ENCODE results near the gene MAPT.
"Not testable (repeated sequence)": the region's sequence is repeated elsewhere in the genome, so short reads cannot be mapped to it uniquely, and the experiment has no call there.

The MAPT gene

GRCh38 chr17:45902892-45903346 is 8.6 kb downstream of the MAPT start:
- peak; percentile 48 for DNase-seq

- no peak for DNase-seq
These were observed 10.5 kb downstream of the MAPT start for GRCh38 chr17:45904866-45905265.

- DNase-seq = no peak
These were observed 11.5 kb downstream of the MAPT start for GRCh38 chr17:45905814-45906213.

- no peak for DNase-seq
These were observed 11.9 kb downstream of the MAPT start for GRCh38 chr17:45906237-45906636.

GRCh38 chr17:45906927-45907622 is 12.7 kb downstream of the MAPT start:
- no peak for DNase-seq

GRCh38 chr17:45907750-45908395 is 13.5 kb downstream of the MAPT start:
- DNase-seq = no peak

- no peak for DNase-seq
These were observed 14.1 kb downstream of the MAPT start for GRCh38 chr17:45908460-45908859.

- DNase-seq = no peak
These were observed 14.6 kb downstream of the MAPT start for GRCh38 chr17:45908935-45909334.

- no peak for DNase-seq
These were observed 16.3 kb downstream of the MAPT start for GRCh38 chr17:45910667-45911066.

GRCh38 chr17:45912319-45912718 is 18.0 kb downstream of the MAPT start:
- no peak for DNase-seq

GRCh38 chr17:45913030-45913429 is 18.7 kb downstream of the MAPT start:
- not testable (repeated sequence) for DNase-seq

- no peak for DNase-seq
These were observed 19.8 kb downstream of the MAPT start for GRCh38 chr17:45914047-45914717.

- DNase-seq = no peak
These were observed 20.9 kb downstream of the MAPT start for GRCh38 chr17:45915263-45915662.

GRCh38 chr17:45917081-45917480 is 22.7 kb downstream of the MAPT start:
- no peak for DNase-seq

GRCh38 chr17:45918241-45918745 is 23.9 kb downstream of the MAPT start:
- no peak for DNase-seq

- DNase-seq = no peak
These were observed 24.8 kb downstream of the MAPT start for GRCh38 chr17:45919136-45919535.

GRCh38 chr17:45920083-45920482 is 25.7 kb downstream of the MAPT start:
- no peak for DNase-seq

GRCh38 chr17:45923511-45924268 is 29.3 kb downstream of the MAPT start:
- DNase-seq = no peak

GRCh38 chr17:45924332-45924820 is 30.0 kb downstream of the MAPT start:
- DNase-seq = no peak

GRCh38 chr17:45925311-45925710 is 31.0 kb downstream of the MAPT start:
- DNase-seq = no peak

GRCh38 chr17:45927247-45927646 is 32.9 kb downstream of the MAPT start:
- DNase-seq = no peak

GRCh38 chr17:45929344-45929743 is 35.0 kb downstream of the MAPT start:
- DNase-seq = no peak

GRCh38 chr17:45930420-45930951 is 36.1 kb downstream of the MAPT start:
- DNase-seq = no peak

All from DMS153 (cell line).